GM19452 (cell line): Measurements from ENCODE around the gene PLCD1.
"Not testable (repeated sequence)": the region's sequence is repeated elsewhere in the genome, so short reads cannot be mapped to it uniquely, and the experiment has no call there.

Experiments used
- ATAC-seq: cut with Tn5 transposase; IDR thresholded peaks from one replicate; pipeline ENCODE4 v1.9.1; 2021; ENCODE audit not compliant: unreplicated experiment

PLCD1 gene

GRCh38 chr3:38038447-38038911 lies 9.0 kb upstream of the PLCD1 start:
- ATAC-seq = no peak

- ATAC-seq = no peak
Observed at GRCh38 chr3:38036906-38037305, 7.5 kb upstream of the PLCD1 start.

GRCh38 chr3:38036286-38036685 lies 6.8 kb upstream of the PLCD1 start:
- ATAC-seq = no peak

GRCh38 chr3:38034335-38034734 lies 4.9 kb upstream of the PLCD1 start:
- ATAC-seq = not testable (repeated sequence)

GRCh38 chr3:38033586-38033985 lies 4.1 kb upstream of the PLCD1 start:
- not testable (repeated sequence) for ATAC-seq

GRCh38 chr3:38032328-38032865 lies 3.0 kb upstream of the PLCD1 start:
- ATAC-seq = no peak

- no peak for ATAC-seq
Observed at GRCh38 chr3:38031022-38031994, 1.9 kb upstream of the PLCD1 start.

GRCh38 chr3:38030126-38031021 lies 932 bp upstream of the PLCD1 start:
- ATAC-seq = no peak

GRCh38 chr3:38028621-38029361 lies 651 bp downstream of the PLCD1 start:
- ATAC-seq = no peak

- ATAC-seq = no peak
Observed at GRCh38 chr3:38027466-38028465, 1.7 kb downstream of the PLCD1 start.

- ATAC-seq = no peak
Observed at GRCh38 chr3:38026856-38027255, 2.6 kb downstream of the PLCD1 start.

- ATAC-seq = no peak
Observed at GRCh38 chr3:38022896-38023709, 6.3 kb downstream of the PLCD1 start.

GRCh38 chr3:38022301-38022700 lies 7.1 kb downstream of the PLCD1 start:
- no peak for ATAC-seq

- no peak for ATAC-seq
Observed at GRCh38 chr3:38021196-38021595, 8.2 kb downstream of the PLCD1 start.

- ATAC-seq = no peak
Observed at GRCh38 chr3:38020342-38020726, 9.1 kb downstream of the PLCD1 start.

GRCh38 chr3:38019658-38020341 lies 9.6 kb downstream of the PLCD1 start:
- no peak for ATAC-seq

GRCh38 chr3:38018296-38019266 lies 10.9 kb downstream of the PLCD1 start:
- ATAC-seq = no peak
